NCI-H187 (cell line): ENCODE results near the gene USP49.
"Not testable (repeated sequence)": the region's sequence is repeated elsewhere in the genome, so short reads cannot be mapped to it uniquely, and the experiment has no call there.

Experiments used
- DNase-seq, 2 experiments: peaks; one replicate each; lab custom pipeline; 2025; lab: John Stamatoyannopoulos, UW

The USP49 gene

GRCh38 chr6:41895300-41896233 lies at the start of gene USP49:
Gene USP49, minus strand, starts transcription at chr6:41895375. Its CDS starts 88,392 bp downstream, at chr6:41806983.
- DNase-seq, result peak; percentile 86 to 95

- no peak for DNase-seq
Observed at GRCh38 chr6:41943456-41943855, 48.3 kb upstream of the USP49 start.

- DNase-seq, result not testable (repeated sequence)
Observed at GRCh38 chr6:41942882-41943281, 47.7 kb upstream of the USP49 start.

GRCh38 chr6:41942067-41942851 lies 47.1 kb upstream of the USP49 start:
- no peak for DNase-seq

GRCh38 chr6:41941280-41942066 lies 46.3 kb upstream of the USP49 start, which contains the start of gene CCND3:
Gene CCND3, minus strand, starts transcription at chr6:41941808. Its CDS starts 159 bp downstream, at chr6:41941649.
- DNase-seq, result peak; percentile 64 to 82

GRCh38 chr6:41940759-41941279 lies 45.6 kb upstream of the USP49 start:
- DNase-seq, result no peak

GRCh38 chr6:41939848-41940758 lies 44.9 kb upstream of the USP49 start:
- DNase-seq, result no peak

- no peak for DNase-seq
Observed at GRCh38 chr6:41939176-41939847, 44.1 kb upstream of the USP49 start.

DNA sequence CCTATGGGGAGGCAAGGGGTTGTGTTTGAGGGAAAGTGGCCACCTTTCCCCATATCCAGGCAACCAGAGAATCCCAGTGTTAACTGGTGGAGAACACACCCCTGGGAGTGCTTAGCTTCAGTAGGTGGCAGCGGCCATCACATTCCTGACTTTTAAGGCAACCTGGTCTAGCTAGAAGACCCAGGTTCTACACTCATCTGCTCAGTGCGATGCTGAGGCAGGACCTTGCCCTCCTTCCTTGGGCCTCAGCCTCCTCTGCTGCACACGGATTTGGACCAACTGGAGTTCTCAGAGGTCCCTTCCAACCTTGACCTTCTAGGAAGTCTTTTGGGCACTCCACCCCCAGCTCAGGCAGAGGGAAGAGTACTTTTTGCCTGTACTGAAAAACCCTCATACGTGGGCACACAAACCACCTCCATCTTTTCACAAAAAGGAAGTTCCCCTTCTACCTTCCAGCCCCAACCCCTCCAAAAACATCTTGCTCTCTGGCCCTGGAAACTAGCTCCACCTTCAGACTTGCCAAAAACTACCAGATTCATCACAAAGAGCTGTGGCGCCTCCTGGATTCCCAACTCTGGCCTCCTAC lies 43.5 kb upstream of the USP49 start:
- no peak for DNase-seq

- DNase-seq, result no peak
Observed at GRCh38 chr6:41937861-41938574, 42.8 kb upstream of the USP49 start.

DNA sequence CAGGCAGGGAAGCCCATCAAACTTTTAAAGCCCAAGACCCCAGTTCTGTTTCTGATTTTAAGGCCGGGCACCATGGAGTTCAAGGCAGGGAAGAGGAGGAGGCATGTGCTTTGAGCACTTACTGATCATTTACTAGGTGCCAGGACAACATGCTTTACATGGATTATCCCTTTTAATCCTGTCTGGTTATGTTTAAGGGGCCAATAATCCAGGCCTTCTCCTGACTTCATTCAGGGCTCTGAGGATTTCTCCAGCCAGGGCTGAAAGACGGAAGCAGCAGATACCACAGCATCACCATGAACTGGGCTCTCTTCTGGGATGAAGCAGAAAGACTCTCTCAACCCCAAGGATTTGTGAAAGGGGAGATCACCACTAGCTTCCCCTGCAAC lies 42.3 kb upstream of the USP49 start:
- DNase-seq, result no peak

DNA sequence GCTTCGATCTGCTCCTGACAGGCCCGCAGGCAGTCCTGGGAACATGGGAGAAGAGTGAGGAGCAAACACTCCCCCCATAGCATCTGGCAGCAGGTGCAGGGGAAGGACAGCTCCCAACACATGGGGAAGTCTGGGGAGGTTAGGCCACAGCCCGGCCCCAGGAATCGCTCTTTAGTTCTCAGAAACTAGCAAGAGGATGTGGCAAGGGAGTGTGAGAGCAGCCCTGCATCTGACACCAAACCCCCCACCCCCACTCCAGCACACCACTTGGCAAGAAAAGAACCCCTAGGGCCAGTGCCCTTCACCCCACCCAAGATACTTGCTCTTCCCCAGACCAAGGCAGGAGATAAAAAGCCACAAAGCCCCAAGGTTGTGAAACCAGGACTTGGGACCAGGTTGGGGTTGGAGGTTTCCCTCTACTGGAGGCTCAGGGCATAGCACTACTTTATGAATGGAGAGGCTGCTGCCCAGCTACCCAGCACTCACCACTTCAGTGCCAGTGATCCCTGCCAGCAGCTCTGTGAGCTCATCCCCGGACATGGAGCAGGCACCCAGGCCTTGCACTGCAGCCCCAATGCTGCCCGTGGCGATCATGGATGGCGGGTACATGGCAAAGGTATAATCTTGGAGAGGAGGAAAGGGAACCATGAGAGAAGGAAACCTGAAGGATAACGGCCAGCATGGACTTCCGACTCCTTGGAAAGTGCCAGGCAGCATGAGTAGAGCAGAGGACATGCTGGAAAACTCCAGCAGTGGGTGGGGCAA lies 41.1 kb upstream of the USP49 start:
- no peak for DNase-seq

- no peak for DNase-seq
Observed at GRCh38 chr6:41935685-41936072, 40.5 kb upstream of the USP49 start.

- DNase-seq, result no peak
Observed at GRCh38 chr6:41935193-41935574, 40.0 kb upstream of the USP49 start.

DNA sequence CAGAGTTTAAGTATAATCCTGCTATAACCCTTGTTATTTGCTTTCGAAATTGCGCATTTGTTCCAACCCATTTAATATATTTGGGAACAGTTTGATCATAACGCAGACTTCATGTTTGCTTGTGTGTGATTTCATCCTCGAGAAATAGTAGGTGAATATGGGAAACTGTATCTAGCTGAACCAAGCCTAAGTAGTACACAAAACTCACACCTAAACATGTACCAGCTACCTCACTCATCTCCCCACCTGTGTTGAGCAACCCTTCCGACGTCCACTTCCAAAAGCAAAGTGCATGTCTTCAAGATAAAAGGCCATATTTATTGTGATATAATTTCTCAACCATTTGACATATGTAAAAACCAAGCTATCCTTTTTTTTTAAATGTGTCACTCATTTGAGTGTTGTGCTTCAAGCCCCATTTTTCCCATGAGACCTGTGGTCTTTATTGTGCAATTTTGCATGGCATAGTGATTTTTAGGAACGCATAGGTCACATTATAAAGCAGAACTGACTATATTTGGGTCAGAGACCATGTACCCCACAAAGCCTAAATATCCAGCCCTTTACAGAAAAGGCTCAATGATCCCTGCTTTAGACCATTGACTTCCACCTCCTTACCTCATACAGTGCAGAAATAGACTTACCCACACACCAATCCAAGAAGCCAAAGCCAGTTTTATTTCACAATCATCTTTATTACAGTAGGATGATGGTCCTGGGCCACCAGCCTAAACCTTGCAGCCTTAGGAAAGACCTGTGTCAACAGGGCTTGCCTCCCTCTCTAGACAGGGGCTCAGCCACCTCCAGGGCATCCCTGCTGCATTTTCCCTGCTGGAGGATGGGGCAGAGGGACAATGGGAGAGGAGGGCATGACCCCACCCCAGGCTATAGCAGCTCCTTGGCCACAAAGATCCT lies 39.4 kb upstream of the USP49 start:
- no peak for DNase-seq

DNA sequence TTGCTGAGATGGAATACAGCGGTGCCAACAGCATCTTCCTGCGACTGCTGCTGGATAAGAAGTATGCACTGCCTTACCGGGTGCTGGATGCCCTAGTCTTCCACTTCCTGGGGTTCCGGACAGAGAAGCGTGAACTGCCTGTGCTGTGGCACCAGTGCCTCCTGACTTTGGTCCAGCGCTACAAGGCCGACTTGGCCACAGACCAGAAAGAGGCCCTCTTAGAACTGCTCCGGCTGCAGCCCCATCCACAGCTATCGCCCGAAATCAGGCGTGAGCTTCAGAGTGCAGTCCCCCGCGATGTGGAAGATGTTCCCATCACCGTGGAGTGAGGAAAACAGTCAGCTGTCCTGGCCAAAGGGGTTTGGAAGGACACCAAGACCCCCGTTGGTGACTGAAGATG lies 37.2 kb upstream of the USP49 start:
- no peak for DNase-seq

GRCh38 chr6:41931792-41932191 lies 36.6 kb upstream of the USP49 start:
- no peak for DNase-seq
